GM19438 (cell line): ENCODE measurements around the gene DUSP8.
"Not testable (repeated sequence)": the region's sequence is repeated elsewhere in the genome, so short reads cannot be mapped to it uniquely, and the experiment has no call there.

Experiments
- ATAC-seq: cut with Tn5 transposase; IDR thresholded peaks from one replicate; pipeline ENCODE4 v1.9.1; 2021; ENCODE audit warnings: low read depth; ENCODE audit not compliant: unreplicated experiment

The DUSP8 gene

DNA sequence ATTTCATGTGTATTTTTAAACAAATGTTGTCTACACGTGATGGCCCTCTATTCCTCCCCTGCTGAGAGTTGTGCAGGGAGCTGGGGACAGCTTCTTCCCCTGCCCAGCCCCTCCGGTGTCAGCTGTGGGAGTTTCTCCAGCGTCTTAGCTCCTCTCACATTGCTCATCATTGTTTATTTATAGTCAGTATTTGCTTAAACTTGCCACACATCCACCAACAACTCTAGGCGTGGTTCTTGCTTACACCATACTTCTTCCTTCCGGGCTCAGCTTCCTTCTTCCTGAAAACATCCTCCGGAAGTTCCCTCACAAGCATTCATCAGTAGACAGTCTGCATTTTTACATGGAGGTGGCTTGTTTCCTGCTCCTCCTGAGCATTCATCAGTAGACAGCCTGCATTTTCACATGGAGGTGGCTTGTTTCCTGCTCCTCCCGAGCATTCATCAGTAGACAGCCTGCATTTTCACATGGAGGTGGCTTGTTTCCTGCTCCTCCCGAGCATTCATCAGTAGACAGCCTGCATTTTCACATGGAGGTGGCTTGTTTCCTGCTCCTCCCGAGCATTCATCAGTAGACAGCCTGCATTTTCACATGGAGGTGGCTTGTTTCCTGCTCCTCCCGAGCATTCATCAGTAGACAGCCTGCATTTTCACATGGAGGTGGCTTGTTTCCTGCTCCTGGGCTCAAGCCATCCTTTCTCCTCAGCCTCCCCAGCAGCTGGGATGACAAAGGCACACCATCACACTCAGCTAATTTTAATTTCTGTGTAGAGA lies 17.3 kb upstream of the DUSP8 start:
- not testable (repeated sequence) for ATAC-seq

DNA sequence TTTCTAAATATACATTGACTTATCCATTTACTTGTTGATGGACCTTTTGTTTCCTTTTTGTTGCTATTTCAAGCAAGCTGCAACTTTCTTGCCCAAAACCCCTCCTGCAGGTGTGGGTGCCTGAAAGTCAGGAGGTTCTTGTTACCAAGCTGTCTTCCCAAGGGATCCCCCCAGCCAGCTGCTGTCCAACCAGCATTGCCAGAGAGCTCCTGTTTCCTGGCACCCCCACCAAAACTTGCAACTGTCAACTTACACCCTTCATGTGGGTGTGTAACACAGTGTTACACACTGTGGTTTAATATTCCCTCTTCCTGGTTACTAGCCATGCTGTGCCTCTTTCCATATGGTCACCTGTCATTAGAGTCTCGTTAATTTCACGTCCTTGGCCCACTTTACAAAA lies 14.6 kb upstream of the DUSP8 start:
- no peak for ATAC-seq

DNA sequence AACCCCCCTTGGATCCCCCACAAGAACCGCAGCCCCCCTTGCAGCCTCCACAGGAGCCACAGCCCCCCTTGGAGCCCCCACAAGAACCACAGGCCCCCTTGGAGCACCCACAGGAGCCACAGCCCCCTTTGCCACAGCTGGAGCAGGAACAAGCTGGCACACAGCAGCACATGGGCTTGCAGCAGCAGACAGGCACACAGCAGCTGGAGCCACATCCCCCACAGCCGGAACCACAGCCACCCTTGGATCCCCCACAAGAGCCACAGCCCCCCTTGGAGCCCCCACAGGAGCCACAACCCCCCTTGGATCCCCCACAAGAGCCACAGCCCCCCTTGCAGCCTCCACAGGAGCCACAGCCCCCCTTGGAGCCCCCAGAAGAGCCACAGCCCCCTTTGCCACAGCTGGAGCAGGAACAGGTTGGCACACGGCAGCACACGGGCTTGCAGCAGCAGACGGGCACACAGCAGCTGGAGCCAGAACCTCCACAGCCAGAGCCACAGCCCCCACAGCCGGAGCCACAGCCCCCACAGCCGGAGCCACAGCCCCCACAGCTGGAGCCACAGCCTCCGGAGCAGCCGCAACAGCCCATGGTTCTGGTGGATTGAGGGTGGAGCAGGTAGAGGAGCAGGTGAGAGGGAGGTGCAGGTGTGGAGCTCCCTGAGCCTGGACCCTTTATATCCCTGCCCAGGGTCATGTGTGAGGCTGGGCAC lies 12.7 kb upstream of the DUSP8 start, which contains the start of gene KRTAP5-1:
Gene KRTAP5-1, minus strand, starts transcription at position 623 of the 710 bp plus-strand sequence. Its CDS starts 34 bp downstream, at position 589.
- ATAC-seq, result not testable (repeated sequence)

DNA sequence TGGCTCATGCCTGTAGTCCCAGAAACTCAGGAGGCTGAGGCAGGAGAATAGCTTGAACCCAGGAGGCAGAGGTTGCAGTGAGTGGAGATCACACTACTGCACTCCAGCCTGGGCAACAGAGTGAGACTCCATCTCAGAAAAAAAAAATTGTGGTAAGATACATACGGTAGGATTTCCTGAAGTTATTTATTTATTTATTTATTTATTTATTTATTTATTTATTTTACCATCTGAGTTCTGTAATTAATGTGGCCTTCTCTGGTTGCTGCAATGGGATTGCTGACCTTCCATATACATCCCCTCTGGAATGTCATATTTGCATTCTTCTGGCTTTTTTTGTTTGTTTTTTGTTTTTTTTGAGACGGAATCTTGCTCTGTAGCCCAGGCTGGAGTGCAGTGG lies 10.8 kb upstream of the DUSP8 start:
- not testable (repeated sequence) for ATAC-seq

- no peak for ATAC-seq
Measured at GRCh38 chr11:1581976-1582375, 9.9 kb upstream of the DUSP8 start.

GRCh38 chr11:1576825-1577224 lies 4.8 kb upstream of the DUSP8 start:
- ATAC-seq, result no peak

GRCh38 chr11:1575756-1576155 lies 3.7 kb upstream of the DUSP8 start:
- ATAC-seq, result not testable (repeated sequence)

DNA sequence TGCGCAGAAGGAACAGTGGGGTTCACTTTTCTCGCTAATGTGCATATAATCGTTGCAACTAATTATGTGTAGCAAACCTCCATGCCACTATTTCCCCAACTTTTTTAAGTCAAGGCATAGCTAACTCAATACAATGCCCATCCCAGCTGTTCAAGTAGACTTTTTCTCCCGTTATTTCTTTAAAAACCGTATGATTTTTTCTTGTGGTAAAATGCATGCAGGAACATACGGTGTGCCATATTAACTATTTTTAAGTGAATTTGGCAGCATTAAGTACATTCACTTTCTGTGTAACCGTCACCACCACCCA lies 2.8 kb upstream of the DUSP8 start:
- ATAC-seq, result no peak

DNA sequence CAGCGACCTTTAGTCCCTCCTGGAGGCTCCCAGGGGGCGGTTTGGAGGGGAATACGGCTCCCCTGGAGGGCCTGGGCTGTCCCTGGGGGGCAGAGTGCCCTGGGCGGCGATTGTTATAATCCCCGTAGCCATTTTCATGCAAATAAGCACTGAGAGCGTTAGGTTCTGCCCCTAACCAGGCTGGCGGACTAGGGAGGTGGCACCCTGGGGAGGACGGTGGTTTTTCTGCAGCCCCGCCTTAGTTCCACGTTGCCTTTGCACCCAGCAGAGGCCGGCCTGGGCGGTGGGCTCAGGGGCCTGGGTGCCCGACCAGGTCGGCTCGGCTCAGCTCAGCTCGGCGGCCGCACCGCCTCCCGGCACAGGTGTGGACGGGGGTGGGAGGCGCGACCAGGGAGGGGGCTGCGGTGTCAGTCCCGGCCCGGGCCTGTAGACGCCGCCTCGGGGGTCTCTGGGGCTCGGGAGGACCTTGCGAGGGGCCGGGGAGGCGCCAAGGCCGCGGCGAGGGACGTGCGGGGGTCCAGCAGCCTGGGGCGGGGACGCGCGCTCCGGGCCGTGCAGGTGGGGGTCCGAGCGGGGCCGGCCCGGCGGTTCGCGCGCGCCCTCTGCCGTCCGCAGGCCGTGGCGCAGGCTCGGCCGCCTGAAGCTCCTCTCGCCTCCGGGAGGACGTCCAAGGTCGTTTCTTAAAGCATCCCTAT lies 2.3 kb upstream of the DUSP8 start:
- ATAC-seq, result no peak

DNA sequence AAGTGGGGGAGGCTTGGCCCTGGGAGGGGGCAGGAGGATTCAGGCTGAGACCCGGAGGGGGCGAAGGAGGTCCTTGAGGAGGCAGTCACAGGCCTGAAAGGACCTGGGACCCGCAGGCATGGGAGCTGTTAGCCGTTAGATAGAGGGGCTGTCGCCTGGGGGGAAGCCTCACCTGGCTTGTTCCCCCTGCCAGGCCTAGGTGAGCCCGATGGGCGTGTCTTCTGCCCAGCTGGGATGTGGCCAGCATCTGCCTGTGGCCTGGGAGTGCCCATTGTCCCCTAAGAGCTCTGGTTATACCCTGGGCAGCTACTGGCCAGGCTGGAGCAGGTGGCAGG lies 1.8 kb upstream of the DUSP8 start:
- ATAC-seq, result no peak

- ATAC-seq, result no peak
Measured at GRCh38 chr11:1573077-1573902, 1.2 kb upstream of the DUSP8 start.

DNA sequence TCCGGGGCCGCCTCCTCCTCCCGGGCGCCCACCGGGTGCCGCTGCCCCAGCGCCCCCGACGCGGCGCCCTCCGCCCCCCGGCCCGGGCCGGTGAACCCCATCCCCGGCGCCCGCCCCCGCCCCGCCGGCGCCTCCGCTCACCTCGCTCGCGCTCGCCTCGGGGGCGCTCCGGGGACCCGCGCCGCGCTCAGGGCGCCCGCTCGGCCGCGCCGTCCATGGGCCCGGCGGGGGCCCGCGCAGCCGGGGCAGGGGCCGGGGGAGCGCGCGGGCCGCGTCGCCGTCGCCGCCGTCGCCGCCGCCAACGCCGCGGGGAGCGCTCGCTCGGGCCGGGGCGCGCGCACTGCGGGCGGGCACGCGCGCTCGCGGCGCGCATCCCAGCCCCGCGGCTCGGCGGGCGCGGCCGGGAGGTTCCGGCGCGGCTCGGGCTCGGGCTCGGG lies 293 bp downstream of the DUSP8 start:
- no peak for ATAC-seq

DNA sequence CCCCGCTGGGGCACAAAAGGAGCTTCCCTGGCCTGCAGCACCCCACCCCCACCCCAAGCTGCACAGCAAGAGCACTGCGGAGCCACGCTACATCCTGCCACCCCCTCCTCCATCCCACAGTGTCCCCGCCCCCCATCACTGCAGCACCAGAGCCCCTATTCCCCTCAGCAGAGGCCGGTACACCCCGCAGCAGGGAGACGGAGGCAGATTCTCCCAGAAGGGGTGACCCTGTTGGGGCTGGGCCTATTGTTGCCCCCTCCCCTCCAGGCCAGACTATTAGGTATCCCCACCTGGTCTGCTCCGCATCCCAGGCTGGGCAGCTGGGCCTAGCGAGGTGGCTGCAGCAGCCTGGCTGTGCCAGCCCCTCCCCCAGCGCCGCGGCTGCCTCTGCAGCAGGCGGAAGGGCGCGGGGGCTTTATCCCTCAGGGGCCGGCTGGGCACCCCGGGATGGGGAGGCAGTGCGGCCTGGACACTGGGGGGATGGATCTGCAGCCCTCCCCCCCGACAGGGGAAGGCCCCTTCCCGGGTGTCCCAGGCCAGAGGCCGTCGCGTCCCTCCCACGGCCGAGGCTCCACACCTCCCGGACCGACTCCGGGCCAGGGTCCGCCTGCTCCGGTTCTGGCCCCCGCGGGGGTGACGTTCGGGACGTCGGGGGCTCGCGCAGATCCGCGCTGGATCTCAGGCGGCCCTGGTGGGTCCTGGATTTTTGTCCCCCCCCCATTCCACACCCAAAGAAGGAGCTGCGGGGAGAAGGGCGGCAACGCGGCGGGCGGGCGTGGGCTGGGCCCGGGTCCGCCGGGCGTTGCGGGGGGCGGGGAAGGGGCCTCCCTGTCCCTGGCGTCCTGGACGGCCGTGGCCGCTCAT lies 943 bp downstream of the DUSP8 start:
- no peak for ATAC-seq

DNA sequence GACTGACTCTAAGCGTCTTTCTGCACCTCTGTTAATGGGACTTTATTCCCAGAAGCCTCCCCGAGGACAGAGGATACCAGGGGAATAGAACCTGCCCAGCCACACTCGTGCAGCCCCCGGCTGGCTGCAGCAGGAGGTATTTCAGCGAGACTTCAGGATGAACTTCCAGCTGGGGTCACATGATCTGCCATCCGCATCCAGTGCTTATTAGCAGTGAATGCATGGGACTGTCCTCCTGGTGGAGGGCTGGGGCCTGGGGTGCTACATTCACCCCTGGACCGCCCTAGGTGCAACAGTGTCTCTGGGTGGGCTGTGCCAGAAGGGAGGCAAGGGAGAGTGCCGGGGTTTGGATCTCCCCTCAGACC lies 1.6 kb downstream of the DUSP8 start:
- ATAC-seq, result no peak

GRCh38 chr11:1570001-1570453 lies 2.0 kb downstream of the DUSP8 start:
- ATAC-seq, result no peak

- no peak for ATAC-seq
Measured at GRCh38 chr11:1569251-1569780, 2.8 kb downstream of the DUSP8 start.

- no peak for ATAC-seq
Measured at GRCh38 chr11:1568441-1568911, 3.6 kb downstream of the DUSP8 start.

DNA sequence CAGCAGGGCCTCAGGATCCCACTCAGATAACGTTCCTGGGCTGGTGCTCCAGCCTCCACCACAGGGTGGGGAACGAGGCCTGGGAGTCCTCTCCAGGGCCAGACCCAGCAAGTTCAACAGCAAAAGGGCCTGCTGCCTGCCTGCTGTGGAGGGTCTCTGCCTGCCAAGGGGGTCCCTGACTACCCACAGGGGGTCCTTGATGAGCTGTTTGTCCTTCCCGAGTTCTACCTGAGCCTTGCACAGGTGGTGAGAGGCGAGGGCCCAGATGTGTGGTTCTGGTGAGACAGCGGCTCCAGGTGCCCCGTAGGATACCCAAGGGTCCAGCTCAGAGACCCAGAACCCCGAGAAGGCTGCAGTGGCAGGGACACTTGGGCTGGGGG lies 4.4 kb downstream of the DUSP8 start:
- no peak for ATAC-seq

GRCh38 chr11:1567052-1567720 lies 4.9 kb downstream of the DUSP8 start:
- ATAC-seq, result no peak
